ENCODE results near the gene LGI4.

The LGI4 gene

GRCh38 chr19:35084509-35084762 is 50.4 kb downstream of the LGI4 start:
- no peak for DNase-seq

GRCh38 chr19:35083691-35084508 is 51.0 kb downstream of the LGI4 start:
- no peak for DNase-seq

GRCh38 chr19:35081201-35081600 is 53.7 kb downstream of the LGI4 start:
- DNase-seq: no peak

- DNase-seq: no peak
Observed at GRCh38 chr19:35080613-35081170, 54.2 kb downstream of the LGI4 start.

GRCh38 chr19:35079826-35080225 is 55.0 kb downstream of the LGI4 start:
- DNase-seq: no peak

GRCh38 chr19:35077411-35078223 is 57.2 kb downstream of the LGI4 start:
- no peak for DNase-seq

- DNase-seq: no peak
Observed at GRCh38 chr19:35076657-35077056, 58.2 kb downstream of the LGI4 start.

- DNase-seq: no peak
Observed at GRCh38 chr19:35076026-35076370, 58.9 kb downstream of the LGI4 start.

GRCh38 chr19:35075202-35076025 is 59.4 kb downstream of the LGI4 start:
- no peak for DNase-seq
